ENCODE measurements around the gene DDA1. TPM values are rescaled to one million over a fixed set of nuclear protein-coding genes. Genes with fewer than 3 reads are reported as not detected.
A peak's percentile ranks its signal among the peaks of the same experiment; 100 is the strongest.

Gene DDA1
- total and polyA plus RNA-seq, 9 of the 15 experiments (the other 6 are each of a cell fraction or from before 2014, with no cell fraction given) = 1.4 to 83.8 (median 33.8) TPM

- TF ChIP-seq ZNF12 (CRISPR knock-in tag; IDR thresholded peaks at IDR 0.05) = no peak
- peak; percentile 83; the same call in 1 of the 2 replicates for TF ChIP-seq GTF2F1 (IDR thresholded peaks at IDR 0.05; ENCODE audit: low read depth, low read length)
- peak in 1 of 2 experiments; percentile 82; a peak in 2 of 4 replicates for TF ChIP-seq RCOR1 (IDR thresholded peaks at IDR 0.05; ENCODE audit: borderline replicate concordance in 1 of 2, low read depth in 2 of 2, low read length in 2 of 2)
- no peak for TF ChIP-seq GTF2A2 (tag; IDR thresholded peaks at IDR 0.05)
- no peak for TF ChIP-seq GTF2B (IDR thresholded peaks at IDR 0.05; ENCODE audit: extremely low read depth, insufficient read length)
- no peak for TF ChIP-seq SMARCB1 (IDR thresholded peaks at IDR 0.05; ENCODE audit: insufficient read length, low read depth)
- no peak for TF ChIP-seq ZNF655 (CRISPR knock-in tag; IDR thresholded peaks at IDR 0.05)
- peak; percentile 87 for TF ChIP-seq POLR2A (conservative IDR thresholded peaks at IDR 0.05)
- TF ChIP-seq CREB1 (IDR thresholded peaks at IDR 0.05) = peak; percentile 31
- TF ChIP-seq CREB1 (CRISPR knock-in tag; IDR thresholded peaks at IDR 0.05) = peak; percentile 59
- no peak for TF ChIP-seq ZBTB1 (CRISPR knock-in tag; IDR thresholded peaks at IDR 0.05; ENCODE audit: borderline replicate concordance, low read depth)
- TF ChIP-seq HBP1 (CRISPR knock-in tag; IDR thresholded peaks at IDR 0.05) = no peak
- no peak for TF ChIP-seq SRSF3 (IDR thresholded peaks at IDR 0.05; ENCODE audit: insufficient read depth, low read length)
- TF ChIP-seq ZNF699 (CRISPR knock-in tag; IDR thresholded peaks at IDR 0.05; ENCODE audit: insufficient replicate concordance) = no peak
- TF ChIP-seq ERF (CRISPR knock-in tag; IDR thresholded peaks at IDR 0.05) = 0 out of 2 replicates have a peak, but pooled peaks have one; percentile 66
- 0 out of 2 replicates have a peak, but pooled peaks have one; percentile 36 for TF ChIP-seq DMBX1 (CRISPR knock-in tag; IDR thresholded peaks at IDR 0.05; ENCODE audit: borderline replicate concordance)
- no peak for TF ChIP-seq NFATC3 (IDR thresholded peaks at IDR 0.05)
- no peak for TF ChIP-seq SFPQ (IDR thresholded peaks at IDR 0.05; ENCODE audit: low read depth, low read length)
- TF ChIP-seq NFRKB (IDR thresholded peaks at IDR 0.05; ENCODE audit: low read depth) = peak; percentile 46; the same call in 1 of the 2 replicates
- TF ChIP-seq ZNF41 (CRISPR knock-in tag; conservative IDR thresholded peaks at IDR 0.05) = no peak
- TF ChIP-seq CBFA2T2 (conservative IDR thresholded peaks at IDR 0.05) = peak; percentile 65
- no peak for TF ChIP-seq ZNF79 (CRISPR knock-in tag; IDR thresholded peaks at IDR 0.05; ENCODE audit: low read depth)
- no peak; the same call in 1 of the 2 replicates for TF ChIP-seq GATA2 (CRISPR knock-in tag; IDR thresholded peaks at IDR 0.05)
- TF ChIP-seq HDGF (IDR thresholded peaks at IDR 0.05) = no peak
- TF ChIP-seq RBM34 (IDR thresholded peaks at IDR 0.05; ENCODE audit: borderline replicate concordance, insufficient read depth, low read length) = no peak
Measured at GRCh38 chr19:17305517-17306284, 3.7 kb upstream of the DDA1 start, which contains the start of gene MRPL34 (continued).

Measured in K562 (cell line).